Suprapubic skin (tissue), 3 donors: ENCODE measurements around the gene NRG4.

ENCODE experiments used
- EP300 ChIP-seq: sonication (generic); formaldehyde crosslinking; IDR thresholded peaks from one replicate; pipeline ENCODE4 v1.6.1; 2017; ENCODE audit warnings: antibody characterized with exemption
- POLR2A ChIP-seq, 2 donors: fragments of 450-650 bp; IDR thresholded peaks; one replicate each; pipeline ENCODE4 v1.6.1; 2017; ENCODE audit warnings: antibody characterized with exemption in 2 of 2, mild to moderate bottlenecking in 2 of 2, moderate library complexity in 2 of 2
- TF ChIP-seq, protein P1 (sequence below), 2 donors: fragments of 200-600 bp in 1 of 2; fragments of 450-650 bp in 1 of 2; sonication (generic) in 1 of 2; IDR thresholded peaks; one replicate each; pipeline ENCODE4 v1.5.1; 2016 to 2019; ENCODE audit warnings: antibody characterized with exemption in 2 of 2, mild to moderate bottlenecking in 1 of 2, moderate library complexity in 1 of 2

GRCh38 chr15:75925440-75925839 lies 86.8 kb downstream of the NRG4 start:
- TF ChIP-seq, protein P1, sequence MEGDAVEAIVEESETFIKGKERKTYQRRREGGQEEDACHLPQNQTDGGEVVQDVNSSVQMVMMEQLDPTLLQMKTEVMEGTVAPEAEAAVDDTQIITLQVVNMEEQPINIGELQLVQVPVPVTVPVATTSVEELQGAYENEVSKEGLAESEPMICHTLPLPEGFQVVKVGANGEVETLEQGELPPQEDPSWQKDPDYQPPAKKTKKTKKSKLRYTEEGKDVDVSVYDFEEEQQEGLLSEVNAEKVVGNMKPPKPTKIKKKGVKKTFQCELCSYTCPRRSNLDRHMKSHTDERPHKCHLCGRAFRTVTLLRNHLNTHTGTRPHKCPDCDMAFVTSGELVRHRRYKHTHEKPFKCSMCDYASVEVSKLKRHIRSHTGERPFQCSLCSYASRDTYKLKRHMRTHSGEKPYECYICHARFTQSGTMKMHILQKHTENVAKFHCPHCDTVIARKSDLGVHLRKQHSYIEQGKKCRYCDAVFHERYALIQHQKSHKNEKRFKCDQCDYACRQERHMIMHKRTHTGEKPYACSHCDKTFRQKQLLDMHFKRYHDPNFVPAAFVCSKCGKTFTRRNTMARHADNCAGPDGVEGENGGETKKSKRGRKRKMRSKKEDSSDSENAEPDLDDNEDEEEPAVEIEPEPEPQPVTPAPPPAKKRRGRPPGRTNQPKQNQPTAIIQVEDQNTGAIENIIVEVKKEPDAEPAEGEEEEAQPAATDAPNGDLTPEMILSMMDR (IDR thresholded peaks at IDR 0.05) = no peak
- no peak for TF ChIP-seq POLR2A (IDR thresholded peaks at IDR 0.05)
- no peak for TF ChIP-seq EP300
